Mucosa of descending colon (tissue), 3 donors: Measurements from ENCODE around the gene TMEM50A. TPM values are rescaled to one million over a fixed set of nuclear protein-coding genes. Genes with fewer than 3 reads are reported as not detected.
A peak's percentile ranks its signal among the peaks of the same experiment; 100 is the strongest.
"Not testable (repeated sequence)": the region's sequence is repeated elsewhere in the genome, so short reads cannot be mapped to it uniquely, and the experiment has no call there.

Experiments used
- ATAC-seq: fragments of 200-7000 bp; cut with Tn5 transposase; one replicate; pipeline ENCODE4 v1.9.1; 2020; ENCODE audit warnings: mild to moderate bottlenecking, moderate library complexity
- DNase-seq, 3 donors: peaks; one replicate each; pipeline ENCODE4 v3.0.0-alpha.2; 2020
- H3K36me3 ChIP-seq: fragments of 200-600 bp; one replicate; pipeline ENCODE4 v1.8.0; 2021; ENCODE audit warnings: low read depth, mild to moderate bottlenecking
- H3K4me1 ChIP-seq: fragments of 200-600 bp; one replicate; pipeline ENCODE4 v1.8.0; 2021; ENCODE audit warnings: low read depth, mild to moderate bottlenecking
- H3K4me3 ChIP-seq: fragments of 200-600 bp; one replicate; pipeline ENCODE4 v1.8.0; 2021; ENCODE audit warnings: mild to moderate bottlenecking
- H3K9me3 ChIP-seq: fragments of 200-600 bp; one replicate; pipeline ENCODE4 v1.8.0; 2021; ENCODE audit warnings: mild to moderate bottlenecking
- CTCF ChIP-seq: fragments of 200-600 bp; IDR thresholded peaks from one replicate; pipeline ENCODE4 v1.8.0; 2022; ENCODE audit warnings: antibody characterized with exemption, mild to moderate bottlenecking
- intact Hi-C, 2 donors: fragments of 100-400 bp; cut with DNase I in 1 of 2; cut with micrococcal nuclease in 1 of 2; formaldehyde crosslinking; loops; one replicate each; pipeline versions ENCODE4 v1.11.0 to v1.11.1; 2022; cut with DNase I, micrococcal nuclease
- total RNA-seq, 3 donors: library from RNA; stranded (reverse); fragmentation: NEBNext Ultra II Directional in 2 of 3; extraction: Animal tissue kit (Norgen Biotek cat#: 25700) in 2 of 3; gene quantifications; one replicate each; pipeline versions ENCODE4 v1.2.1 to v1.2.4, GENCODE V29; 2021 to 2023
- donor health status: DM: no; HTN: no; CAD: no; lungs with moderate emphysema.
- donor health status: DM: no; HTN: no; CAD: no.
- donor health status: DM: no; HTN: yes; CAD: no.

The TMEM50A gene
- total RNA-seq, 3 donors from 2014 or later: 110 to 149 (median 134) TPM

DNA sequence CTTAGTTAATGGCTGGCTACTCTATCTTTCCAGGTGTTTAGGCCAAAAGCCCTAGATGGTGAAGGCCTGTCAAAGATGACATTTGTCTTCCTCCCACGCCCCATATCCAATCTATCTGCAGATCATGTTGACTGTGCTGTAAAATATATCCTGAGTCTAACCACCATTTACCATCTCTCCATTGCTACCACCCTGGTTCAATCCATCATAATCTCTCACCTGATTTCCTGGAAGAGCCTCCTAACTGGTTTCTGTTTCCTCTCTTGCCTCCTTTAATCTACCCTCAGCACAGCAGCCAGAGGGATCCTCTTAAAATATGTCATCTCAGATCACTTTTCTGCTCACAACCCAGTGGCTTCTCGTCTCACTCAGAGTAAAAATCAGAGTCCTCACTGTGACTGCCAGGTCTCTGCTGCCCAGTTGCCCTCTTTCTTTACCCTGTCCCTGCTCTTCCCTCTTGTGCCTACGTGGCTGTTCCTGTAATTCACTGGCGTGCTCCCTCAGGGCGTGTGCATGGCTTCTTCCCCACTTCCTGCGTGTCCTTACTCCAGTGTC lies 17.8 kb downstream of the TMEM50A start:
- Histone ChIP-seq H3K4me3 (no peak overlapping the region), H3K9me3 (no peaks in the 10 kb centered on the region), H3K4me1 (no peaks in the 10 kb centered on the region), H3K36me3 (no peaks in the 10 kb centered on the region)
- no peak for ATAC-seq
- intact Hi-C loops: no loop called here
- DNase-seq: no peak
- no peak for TF ChIP-seq CTCF

DNA sequence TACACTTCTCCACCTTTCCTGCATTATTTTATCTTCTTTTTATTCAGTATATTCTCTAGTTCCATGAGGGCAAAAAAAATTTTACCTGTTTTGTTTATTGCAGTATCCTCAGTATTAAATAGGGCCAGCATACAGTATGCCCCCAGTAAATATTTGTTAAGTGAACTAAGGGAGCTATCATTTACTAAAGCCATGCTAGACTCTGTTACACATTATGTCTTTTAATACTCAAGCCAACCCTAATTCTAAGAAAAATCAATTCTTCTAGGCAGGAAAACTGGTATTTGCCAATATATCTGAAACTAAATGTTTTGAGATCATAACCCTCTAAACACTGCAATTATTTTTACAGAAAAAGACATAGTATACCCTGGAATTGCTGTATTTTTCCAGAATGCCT lies 18.3 kb downstream of the TMEM50A start:
- DNase-seq (no peak), ATAC-seq (no peak)
- intact Hi-C loops: no loop called here
- TF ChIP-seq CTCF: no peak
- H3K36me3 ChIP-seq: no peaks in the 10 kb centered on the region
- H3K4me1 ChIP-seq: no peaks in the 10 kb centered on the region
- no peaks in the 10 kb centered on the region for H3K9me3 ChIP-seq
- H3K4me3 ChIP-seq: no peak overlapping the region

GRCh38 chr1:25356848-25357247 lies 18.7 kb downstream of the TMEM50A start:
- ATAC-seq: no peak

GRCh38 chr1:25360596-25361581 lies 22.8 kb downstream of the TMEM50A start:
- no peak overlapping the region for H3K4me3 ChIP-seq
- DNase-seq: no peak
- H3K9me3 ChIP-seq: no peaks in the 10 kb centered on the region
- intact Hi-C loops: no loop called here
- no peak for ATAC-seq
- H3K36me3 ChIP-seq: no peaks in the 10 kb centered on the region
- no peak for TF ChIP-seq CTCF
- no peaks in the 10 kb centered on the region for H3K4me1 ChIP-seq

More at GRCh38 chr1:25356848-25357247, 18.7 kb downstream of the TMEM50A start:
- no peak for TF ChIP-seq CTCF
- H3K36me3 ChIP-seq: no peaks in the 10 kb centered on the region
- H3K4me3 ChIP-seq: no peak overlapping the region
- no peaks in the 10 kb centered on the region for H3K4me1 ChIP-seq
- intact Hi-C loops: no loop called here
- no peak for DNase-seq
- H3K9me3 ChIP-seq: no peaks in the 10 kb centered on the region

GRCh38 chr1:25361901-25362300 lies 23.8 kb downstream of the TMEM50A start:
- ATAC-seq (no peak), DNase-seq (no peak)
- intact Hi-C loops: no loop called here
- no peaks in the 10 kb centered on the region for H3K9me3 ChIP-seq
- no peaks in the 10 kb centered on the region for H3K4me1 ChIP-seq
- TF ChIP-seq CTCF: no peak
- no peak overlapping the region for H3K4me3 ChIP-seq
- H3K36me3 ChIP-seq: no peaks in the 10 kb centered on the region

- H3K4me3 ChIP-seq, intact Hi-C loops, DNase-seq, H3K9me3 ChIP-seq, H3K4me1 ChIP-seq, H3K36me3 ChIP-seq: not testable (repeated sequence)
- peak; percentile 23 for ATAC-seq
These were observed 24.8 kb downstream of the TMEM50A start for GRCh38 chr1:25362634-25363559.
